ENCODE results near the gene MAP7D2. TPM values are rescaled to one million over a fixed set of nuclear protein-coding genes. Genes with fewer than 3 reads are reported as not detected.

MAP7D2 gene
- total and polyA plus RNA-seq, 11 donors: 0.11 to 0.76 (median 0.48) TPM

DNA sequence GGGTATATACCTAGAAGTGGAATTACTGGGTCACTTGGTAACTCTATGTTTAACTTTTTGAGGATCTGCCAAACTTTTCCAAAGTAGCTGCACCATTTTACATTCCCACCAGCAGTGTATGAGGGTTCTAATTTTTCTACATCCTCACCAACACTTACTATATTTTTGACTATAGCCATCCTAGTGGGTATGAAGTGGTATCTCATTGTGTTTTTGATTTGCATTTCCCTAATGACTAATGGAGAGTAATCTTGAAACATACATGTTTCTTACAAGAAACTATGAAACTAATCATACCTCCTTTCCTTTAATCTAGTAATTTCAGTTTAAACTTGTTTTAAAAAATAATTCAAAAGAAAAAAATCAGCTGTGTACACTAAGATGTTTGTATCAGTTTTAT, 143.7 kb downstream of the MAP7D2 start:
- intact Hi-C loops (cut with DNase I): no loop called here
- peaks cover 0 to 5% (median 0%) of the 10 kb centered on the region in 9 donors for H3K36me3 ChIP-seq
- no peak overlapping the region for H3K4me3 ChIP-seq
- no peaks in the 10 kb centered on the region for H3K27me3 ChIP-seq
- peaks cover 0 to 12% (median 0%) of the 10 kb centered on the region in 12 donors for H3K9me3 ChIP-seq
- TF ChIP-seq, protein P1, sequence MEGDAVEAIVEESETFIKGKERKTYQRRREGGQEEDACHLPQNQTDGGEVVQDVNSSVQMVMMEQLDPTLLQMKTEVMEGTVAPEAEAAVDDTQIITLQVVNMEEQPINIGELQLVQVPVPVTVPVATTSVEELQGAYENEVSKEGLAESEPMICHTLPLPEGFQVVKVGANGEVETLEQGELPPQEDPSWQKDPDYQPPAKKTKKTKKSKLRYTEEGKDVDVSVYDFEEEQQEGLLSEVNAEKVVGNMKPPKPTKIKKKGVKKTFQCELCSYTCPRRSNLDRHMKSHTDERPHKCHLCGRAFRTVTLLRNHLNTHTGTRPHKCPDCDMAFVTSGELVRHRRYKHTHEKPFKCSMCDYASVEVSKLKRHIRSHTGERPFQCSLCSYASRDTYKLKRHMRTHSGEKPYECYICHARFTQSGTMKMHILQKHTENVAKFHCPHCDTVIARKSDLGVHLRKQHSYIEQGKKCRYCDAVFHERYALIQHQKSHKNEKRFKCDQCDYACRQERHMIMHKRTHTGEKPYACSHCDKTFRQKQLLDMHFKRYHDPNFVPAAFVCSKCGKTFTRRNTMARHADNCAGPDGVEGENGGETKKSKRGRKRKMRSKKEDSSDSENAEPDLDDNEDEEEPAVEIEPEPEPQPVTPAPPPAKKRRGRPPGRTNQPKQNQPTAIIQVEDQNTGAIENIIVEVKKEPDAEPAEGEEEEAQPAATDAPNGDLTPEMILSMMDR (IDR thresholded peaks at IDR 0.05): no peak
- no peak for TF ChIP-seq POLR2A (IDR thresholded peaks at IDR 0.05)
- ATAC-seq (no peak), DNase-seq (no peak)
- peaks cover 0 to 5% (median 0%) of the 10 kb centered on the region in 12 donors for H3K4me1 ChIP-seq
- no peak overlapping the region for H3K27ac ChIP-seq

DNA sequence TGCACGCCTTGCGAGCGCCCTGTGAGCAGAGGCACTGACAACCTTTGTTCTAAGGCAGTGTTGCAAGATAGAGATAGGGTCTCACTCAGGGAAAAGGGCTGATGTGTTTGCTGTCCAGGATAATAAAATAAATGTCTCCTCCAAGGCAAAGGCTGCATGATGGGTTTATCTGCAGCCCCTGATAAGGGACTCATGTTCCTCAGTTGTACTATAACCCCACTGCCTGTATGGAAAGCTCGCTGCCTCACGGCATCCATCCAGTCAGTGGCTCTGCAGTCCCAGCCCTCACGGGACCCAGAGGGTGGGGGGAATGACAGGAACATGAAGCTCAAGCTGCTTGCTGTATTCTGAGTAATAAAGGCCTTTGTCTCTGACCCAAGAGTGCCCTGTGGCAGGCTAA, 148.4 kb downstream of the MAP7D2 start:
- DNase-seq (no peak), ATAC-seq (no peak)
- Histone ChIP-seq H3K4me3 (no peak overlapping the region), H3K36me3 (peaks cover 0 to 35% (median 10%) of the 10 kb centered on the region in 9 donors), H3K27me3 (peaks cover 0 to 5% (median 0%) of the 10 kb centered on the region in 9 donors), H3K4me1 (no peaks in the 10 kb centered on the region), H3K9me3 (no peaks in the 10 kb centered on the region), H3K27ac (no peak overlapping the region)
- no peak for TF ChIP-seq POLR2A (IDR thresholded peaks at IDR 0.05)
- TF ChIP-seq, protein P1 (IDR thresholded peaks at IDR 0.05): no peak
- WGBS, 4 donors: 83 to 90% (median 87%) methylated on average over 6 of the region's 6 CpGs
- intact Hi-C loops (cut with DNase I): no loop called here

DNA sequence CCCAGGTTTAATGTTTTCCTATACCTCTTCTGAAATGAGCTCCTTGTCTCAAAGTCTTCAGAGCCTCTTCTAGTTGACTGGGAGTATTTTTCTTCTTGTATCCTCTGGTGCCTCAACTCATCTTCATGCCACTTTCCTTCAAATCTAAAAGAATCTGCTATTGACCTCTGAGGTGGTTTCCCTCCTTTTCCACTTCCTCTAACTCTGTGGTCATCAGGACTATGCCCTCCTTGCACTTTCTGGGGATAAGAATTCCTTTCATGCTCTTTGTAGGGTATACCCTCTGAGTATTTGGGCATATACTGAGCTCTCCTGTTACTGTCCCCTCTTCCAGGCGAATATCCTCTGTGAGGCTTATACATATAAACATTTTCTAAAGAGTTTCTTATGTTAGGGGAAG, 150.7 kb downstream of the MAP7D2 start:
- no peak for ATAC-seq
- Histone ChIP-seq H3K4me3 (no peak overlapping the region), H3K27ac (no peak overlapping the region), H3K27me3 (peaks cover 0 to 5% (median 0%) of the 10 kb centered on the region in 9 donors), H3K9me3 (no peaks in the 10 kb centered on the region), H3K36me3 (peaks cover 0 to 39% (median 10%) of the 10 kb centered on the region in 9 donors), H3K4me1 (no peaks in the 10 kb centered on the region)
- intact Hi-C loops (cut with DNase I): no loop called here
- TF ChIP-seq, protein P1 (IDR thresholded peaks at IDR 0.05): no peak
- TF ChIP-seq POLR2A (IDR thresholded peaks at IDR 0.05): no peak
- no peak for DNase-seq
- 68 to 100% (median 88%) methylated on average over 1 of the region's 1 CpG for WGBS, 4 donors

DNA sequence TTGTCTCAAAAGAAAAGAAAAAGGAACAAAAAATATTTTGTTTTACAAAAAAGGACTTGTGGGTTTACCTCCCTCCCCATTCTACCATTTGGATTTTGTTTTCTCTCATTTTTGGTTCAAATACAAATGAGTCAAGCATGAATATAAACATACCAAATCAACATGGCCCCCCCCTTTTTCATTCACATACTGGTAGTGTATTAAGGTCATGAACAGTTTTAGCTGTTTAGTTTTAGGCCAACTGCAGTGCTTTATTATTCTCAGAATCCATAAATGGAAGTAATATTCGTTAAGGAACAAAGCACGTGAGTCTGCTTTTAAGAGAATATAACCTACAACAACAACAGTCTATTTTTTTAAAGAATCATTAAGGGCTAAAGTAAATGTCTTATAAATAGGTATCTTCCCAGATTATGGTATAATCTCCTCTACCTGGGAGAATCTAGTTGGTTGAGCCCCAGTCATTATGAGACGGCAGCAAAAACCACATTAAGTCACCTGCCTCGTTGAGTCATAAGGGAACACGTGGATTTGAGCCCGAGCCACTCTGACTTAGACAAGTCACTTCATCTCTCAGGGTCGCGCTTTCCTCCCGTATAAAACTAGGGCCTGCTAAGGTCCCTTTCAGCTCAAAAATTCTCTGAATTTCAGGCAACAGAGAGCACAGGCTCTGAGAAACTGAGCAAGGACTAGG, 152.5 kb downstream of the MAP7D2 start:
- intact Hi-C loops (cut with DNase I): no loop called here
- H3K4me3 ChIP-seq: no peak overlapping the region
- no peak for ATAC-seq
- 73 to 92% (median 86%) methylated on average over 9 of the region's 9 CpGs for WGBS, 4 donors
- no peaks in the 10 kb centered on the region for H3K4me1 ChIP-seq
- TF ChIP-seq POLR2A (IDR thresholded peaks at IDR 0.05): no peak
- TF ChIP-seq, protein P1 (IDR thresholded peaks at IDR 0.05): no peak
- peaks cover 0 to 5% (median 0%) of the 10 kb centered on the region in 9 donors for H3K27me3 ChIP-seq
- H3K27ac ChIP-seq: no peak overlapping the region
- H3K36me3 ChIP-seq: peaks cover 0 to 39% (median 10%) of the 10 kb centered on the region in 9 donors
- no peak for DNase-seq
- no peaks in the 10 kb centered on the region for H3K9me3 ChIP-seq
